MM.1S (cell line): ENCODE results near the gene PRKG1.

Experiments used
- EZH2phosphoT487 ChIP-seq: fragments of 300-600 bp; sonication (generic); IDR thresholded peaks from 2 replicates; pipeline ENCODE4 v1.6.1; 2018; ENCODE audit warnings: antibody characterized with exemption, low read length
- TF ChIP-seq, protein P1 (sequence below): fragments of 300-600 bp; sonication (generic); IDR thresholded peaks from 2 replicates; pipeline ENCODE4 v1.5.1; 2016; ENCODE audit warnings: antibody characterized with exemption, low read length, mixed read lengths

DNA sequence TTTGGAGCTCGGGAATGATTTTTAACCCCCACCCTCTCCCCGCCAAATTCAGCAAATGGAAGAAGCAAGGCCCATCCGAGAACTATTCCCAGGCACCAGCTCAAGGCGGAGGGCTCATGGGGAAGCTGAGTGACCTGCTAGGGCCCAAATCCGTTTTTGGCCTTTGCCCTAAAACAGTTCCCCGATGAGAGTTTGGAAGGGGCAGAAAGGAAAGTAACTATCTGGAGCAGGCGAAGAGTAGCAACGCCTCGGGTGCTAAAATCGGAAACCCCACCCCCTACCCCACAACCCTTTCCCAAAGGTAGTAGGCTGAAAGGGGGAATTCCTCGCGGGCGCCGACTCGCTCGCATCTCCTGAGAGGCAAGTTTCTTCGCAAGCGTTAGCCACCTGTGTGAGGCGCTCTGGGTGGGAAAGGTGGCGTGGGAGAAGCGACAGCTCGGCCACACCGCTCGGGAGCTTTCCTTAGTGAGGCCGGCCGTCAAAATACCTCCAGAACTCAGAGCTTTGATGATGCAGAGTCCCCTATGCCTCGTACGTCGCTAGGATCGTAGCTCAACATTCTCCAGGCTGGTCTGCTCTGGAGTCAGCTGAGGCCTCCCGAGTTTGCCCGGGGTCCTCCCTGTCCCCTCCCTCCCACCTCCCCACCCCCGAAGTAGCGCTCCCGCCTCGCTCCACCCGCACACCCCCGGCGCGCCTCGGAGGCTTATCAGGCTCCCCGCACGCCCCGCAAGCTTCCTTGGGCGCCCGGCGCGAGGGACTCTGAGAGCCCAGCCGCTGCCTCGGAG, 642 bp upstream of the PRKG1 start:
- TF ChIP-seq, protein P1, sequence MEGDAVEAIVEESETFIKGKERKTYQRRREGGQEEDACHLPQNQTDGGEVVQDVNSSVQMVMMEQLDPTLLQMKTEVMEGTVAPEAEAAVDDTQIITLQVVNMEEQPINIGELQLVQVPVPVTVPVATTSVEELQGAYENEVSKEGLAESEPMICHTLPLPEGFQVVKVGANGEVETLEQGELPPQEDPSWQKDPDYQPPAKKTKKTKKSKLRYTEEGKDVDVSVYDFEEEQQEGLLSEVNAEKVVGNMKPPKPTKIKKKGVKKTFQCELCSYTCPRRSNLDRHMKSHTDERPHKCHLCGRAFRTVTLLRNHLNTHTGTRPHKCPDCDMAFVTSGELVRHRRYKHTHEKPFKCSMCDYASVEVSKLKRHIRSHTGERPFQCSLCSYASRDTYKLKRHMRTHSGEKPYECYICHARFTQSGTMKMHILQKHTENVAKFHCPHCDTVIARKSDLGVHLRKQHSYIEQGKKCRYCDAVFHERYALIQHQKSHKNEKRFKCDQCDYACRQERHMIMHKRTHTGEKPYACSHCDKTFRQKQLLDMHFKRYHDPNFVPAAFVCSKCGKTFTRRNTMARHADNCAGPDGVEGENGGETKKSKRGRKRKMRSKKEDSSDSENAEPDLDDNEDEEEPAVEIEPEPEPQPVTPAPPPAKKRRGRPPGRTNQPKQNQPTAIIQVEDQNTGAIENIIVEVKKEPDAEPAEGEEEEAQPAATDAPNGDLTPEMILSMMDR, result no peak; the same call in 1 of the 2 replicates
- TF ChIP-seq EZH2phosphoT487, result no peak
